HepG2 (cell line): ENCODE results near the gene KCND3. TPM values are rescaled to one million over a fixed set of nuclear protein-coding genes. Genes with fewer than 3 reads are reported as not detected.

ENCODE experiments used
- ATAC-seq: fragments of 200-7000 bp; cut with Tn5 transposase; 3 replicates; pipeline ENCODE4 v1.9.1; 2020; ENCODE audit warnings: mild to moderate bottlenecking, moderate library complexity
- BruUV-seq: library from RNA; stranded (reverse); fragments of 400-500 nt; replicated peaks from 2 replicates; lab custom pipeline; 2021; lab: Mats Ljungman, UMichigan
- CTCF ChIA-PET: fragments of 300-600 bp; formaldehyde crosslinking; extraction: SDS; loops from one replicate; lab custom pipeline; 2021; ENCODE audit warnings: low total read pairs, inconsistent platforms, low intra/inter-chr PET ratio; lab: Yijun Ruan, JAX
- POLR2A ChIA-PET: fragments of 350-600 bp; sonication (Branson Sonifier 250); formaldehyde crosslinking; loops from one replicate; lab custom pipeline; 2020; ENCODE audit warnings: antibody characterized with exemption, inconsistent platforms; lab: Yijun Ruan, JAX
- DNase-seq: peaks from one replicate; pipeline ENCODE4 v3.0.0-alpha.2; 2015; ENCODE audit warnings: low spot score
- FAIRE-seq: peaks from 3 replicates; lab custom pipeline; 2011; peaks lifted over from hg19 to GRCh38; lab: Jason Lieb, UNC
- H2AFZ ChIP-seq: one replicate; pipeline ENCODE4 v1.6.1; 2011; ENCODE audit warnings: low read length, inconsistent platforms
- H3K27ac ChIP-seq: fragments of 300-600 bp; 3 replicates; pipeline ENCODE4 v1.8.0; 2011; ENCODE audit warnings: mixed run types, mild to moderate bottlenecking, mixed read lengths, low read length, inconsistent platforms; ENCODE audit not compliant: insufficient read depth; ENCODE audit errors: extremely low read length
- H3K27me3 ChIP-seq, 2 experiments: fragments of 200-600 bp in 1 of 2; 2 replicates in 1 of 2; 3 replicates in 1 of 2; pipeline versions ENCODE4 v1.6.0 to v1.8.0; 2011; ENCODE audit warnings: low read length in 2 of 2, mild to moderate bottlenecking in 2 of 2, moderate library complexity in 2 of 2, inconsistent platforms in 1 of 2; ENCODE audit not compliant: insufficient read depth in 2 of 2, control insufficient read depth in 1 of 2
- H3K36me3 ChIP-seq, 2 experiments: fragments of 200-600 bp in 1 of 2; replicated peaks in 1 of 2; 2 replicates in 1 of 2; 3 replicates in 1 of 2; pipeline versions ENCODE4 v1.5.1 to v1.8.0; 2011; ENCODE audit warnings: low read length in 2 of 2, inconsistent platforms in 1 of 2; ENCODE audit not compliant: insufficient read depth in 2 of 2, control insufficient read depth in 1 of 2
- H3K4me1 ChIP-seq: 2 replicates; pipeline ENCODE4 v1.5.1; 2012; ENCODE audit warnings: low read length, inconsistent platforms; ENCODE audit not compliant: insufficient read depth
- H3K4me2 ChIP-seq: 2 replicates; pipeline ENCODE4 v1.6.0; 2011; ENCODE audit warnings: low read depth, low read length, inconsistent platforms
- H3K4me3 ChIP-seq, 3 experiments: fragments of 200-600 bp in 1 of 3; sonication (generic), shearing (Covaris generic) in 1 of 3; replicated peaks in 1 of 3; 2 replicates each; pipeline ENCODE4 v1.5.1; 2011 to 2016; ENCODE audit warnings: low read length in 3 of 3, inconsistent platforms in 2 of 3, low read depth in 2 of 3, mild to moderate bottlenecking in 2 of 3, control low read depth in 1 of 3, mixed read lengths in 1 of 3; ENCODE audit not compliant: insufficient read depth in 1 of 3
- H3K79me2 ChIP-seq: one replicate; pipeline ENCODE4 v1.6.1; 2011; ENCODE audit warnings: low read length, inconsistent platforms; ENCODE audit not compliant: insufficient read depth
- H3K9ac ChIP-seq: 2 replicates; pipeline ENCODE4 v1.6.0; 2011; ENCODE audit warnings: mild to moderate bottlenecking, low read depth, low read length, inconsistent platforms; ENCODE audit not compliant: insufficient read depth
- H3K9me3 ChIP-seq: 2 replicates; pipeline ENCODE4 v1.5.1; 2012; ENCODE audit warnings: mild to moderate bottlenecking, low read length
- H4K20me1 ChIP-seq: 2 replicates; pipeline ENCODE4 v1.6.0; 2011; ENCODE audit warnings: inconsistent platforms, mild to moderate bottlenecking, low read length, moderate library complexity; ENCODE audit not compliant: insufficient read depth
- ATM ChIP-seq: fragments of 450-650 bp; IDR thresholded peaks from 2 replicates; pipeline ENCODE4 v1.7.1; 2017; ENCODE audit warnings: mild to moderate bottlenecking, borderline replicate concordance
- ELF1 ChIP-seq: sonication (generic); formaldehyde crosslinking; IDR thresholded peaks from 2 replicates; pipeline ENCODE4 v1.4.0; 2020; ENCODE audit warnings: missing genetic modification reagents
- EP300 ChIP-seq, 3 experiments: sonication (generic) in 1 of 3; formaldehyde crosslinking in 1 of 3; IDR thresholded peaks; 2 replicates each; pipeline versions ENCODE4 v1.5.1 to v1.6.1; 2011 to 2020; ENCODE audit warnings: low read depth in 2 of 3, low read length in 2 of 3, borderline replicate concordance in 1 of 3, improper control_type of control experiment in 1 of 3, mild to moderate bottlenecking in 1 of 3, missing genetic modification reagents in 1 of 3, moderate library complexity in 1 of 3
- GABPB1 ChIP-seq: IDR thresholded peaks from 2 replicates; pipeline ENCODE4 v1.6.1; 2016; ENCODE audit warnings: mild to moderate bottlenecking, missing genetic modification reagents, moderate library complexity, missing compliant biosample characterization
- MED1 ChIP-seq: sonication (generic); formaldehyde crosslinking; IDR thresholded peaks from 2 replicates; pipeline ENCODE4 v1.4.0; 2020; ENCODE audit warnings: missing genetic modification reagents
- MTF2 ChIP-seq: sonication (generic); formaldehyde crosslinking; IDR thresholded peaks from 2 replicates; pipeline ENCODE4 v1.5.0; 2020; ENCODE audit warnings: missing genetic modification reagents, borderline replicate concordance
- NCOA2 ChIP-seq: sonication (generic); formaldehyde crosslinking; IDR thresholded peaks from 2 replicates; pipeline ENCODE4 v1.8.0; 2022; ENCODE audit warnings: inconsistent platforms
- NFRKB ChIP-seq: fragments of 450-650 bp; IDR thresholded peaks from 2 replicates; pipeline ENCODE4 v1.6.1; 2017
- THAP9 ChIP-seq: sonication (generic); formaldehyde crosslinking; IDR thresholded peaks from 2 replicates; pipeline ENCODE4; 2020; ENCODE audit warnings: missing genetic modification reagents, mild to moderate bottlenecking, borderline replicate concordance
- TRIM22 ChIP-seq: fragments of 450-650 bp; IDR thresholded peaks from 2 replicates; pipeline ENCODE4 v1.6.1; 2017
- ZBTB39 ChIP-seq: sonication (generic); formaldehyde crosslinking; IDR thresholded peaks from 2 replicates; pipeline ENCODE4 v1.5.0; 2020; ENCODE audit warnings: missing genetic modification reagents
- ZNF513 ChIP-seq: sonication (generic); formaldehyde crosslinking; conservative IDR thresholded peaks from 2 replicates; pipeline ENCODE4 v1.5.0; 2020; ENCODE audit warnings: missing genetic modification reagents
- ZNF776 ChIP-seq: sonication (generic); formaldehyde crosslinking; IDR thresholded peaks from 2 replicates; pipeline ENCODE4 v1.4.0; 2020; ENCODE audit warnings: mild to moderate bottlenecking, missing genetic modification reagents
- ZNF782 ChIP-seq: sonication (generic); formaldehyde crosslinking; IDR thresholded peaks from 2 replicates; pipeline ENCODE4 v1.4.0; 2020; ENCODE audit warnings: missing genetic modification reagents, mild to moderate bottlenecking, borderline replicate concordance
- WGBS: methylation state at CpG from one replicate; pipeline ENCODE4 v1.1.6; 2017; ENCODE audit warnings: low lambda C conversion rate; 5-methylcytosine and 5-hydroxymethylcytosine counted together
- in situ Hi-C: cut with HindIII; loops from 2 replicates; pipeline ENCODE4 v1.10.0; 2017; ENCODE audit warnings: low pct_unique_long_range_greater_than_20kb; ENCODE audit not compliant: extremely low pct_ligation_motif_present
- intact Hi-C: fragments of 100-400 bp; cut with micrococcal nuclease; formaldehyde crosslinking; loops from one replicate; pipeline ENCODE4 v1.10.0; 2022; ENCODE audit not compliant: unreplicated experiment
- polyA plus RNA-seq, 8 experiments: library from polyadenylated mRNA; depleted of rRNA in 3 of 8; stranded (reverse) in 7 of 8; unstranded in 1 of 8; fragments of >200 nt; fragmentation: Illumina TruSeq in 4 of 8; extraction: Trizol in 4 of 8; gene quantifications; 2 replicates each; pipeline versions ENCODE4 v1.2.1 to v1.2.3, GENCODE V29; 2011 to 2016; ENCODE audit warnings: low read depth in 4 of 8, missing spikeins in 1 of 8, mixed read lengths in 1 of 8; ENCODE audit not compliant: insufficient read depth in 1 of 8
- total RNA-seq, 5 experiments: library from RNA; depleted of rRNA; stranded (reverse); fragments of >200 nt; fragmentation: Illumina TruSeq; extraction: Trizol; gene quantifications; 2 replicates each; pipeline ENCODE4 v1.2.3, GENCODE V29; 2016; ENCODE audit warnings: low read depth in 1 of 5

The KCND3 gene
- total and polyA plus RNA-seq, 2 of the 13 experiments (the other 11 are each of a cell fraction or from before 2014, with no cell fraction given): 0.04 TPM; not detected in 1

- no peaks in the 10 kb centered on the region for H4K20me1 ChIP-seq
- H3K4me3 ChIP-seq: no peak overlapping the region
- H3K27me3 ChIP-seq: peaks cover 0 to 15% of the 10 kb centered on the region in 2 experiments; a peak in 2 of 5 replicates
- TF ChIP-seq THAP9 (CRISPR knock-in tag) (no peak), NCOA2 (CRISPR knock-in tag) (no peak), EP300 (IDR thresholded peaks at IDR 0.05; ENCODE audit: low read depth in 2 of 2, low read length in 2 of 2) (no peak), EP300 (CRISPR knock-in tag; IDR thresholded peaks at IDR 0.05; ENCODE audit: borderline replicate concordance) (no peak), ZNF513 (CRISPR knock-in tag) (no peak), ZNF782 (CRISPR knock-in tag) (no peak), ATM (no peak), ZNF776 (CRISPR knock-in tag) (no peak), ZBTB39 (CRISPR knock-in tag) (no peak), MTF2 (CRISPR knock-in tag) (no peak), GABPB1 (no peak), MED1 (CRISPR knock-in tag) (no peak), NFRKB (no peak), ELF1 (CRISPR knock-in tag) (no peak), TRIM22 (no peak)
- TF ChIP-seq, all 625 proteins: peak for 0
- ChIA-PET CTCF (no interaction called here), POLR2A (no interaction called here)
- Histone ChIP-seq H3K27ac (no peak overlapping the region), H2AFZ (no peak overlapping the region), H3K79me2 (no peaks in the 10 kb centered on the region), H3K4me2 (no peak overlapping the region), H3K36me3 (no peaks in the 10 kb centered on the region), H3K9ac (no peak overlapping the region), H3K9me3 (no peaks in the 10 kb centered on the region), H3K4me1 (no peaks in the 10 kb centered on the region)
- intact Hi-C loops (no loop called here), in situ Hi-C loops (no loop called here)
- 17% methylated on average over 5 of the region's 5 CpGs for WGBS
- BruUV-seq: no TSS peak
- DNase-seq (no peak), ATAC-seq (no peak), FAIRE-seq (no peak)
Measured at GRCh38 chr1:111911776-111912515, 77.5 kb downstream of the KCND3 start.
